DMS53 (cell line): ENCODE measurements around the gene ATAD1.
"Not testable (repeated sequence)": the region's sequence is repeated elsewhere in the genome, so short reads cannot be mapped to it uniquely, and the experiment has no call there.

ENCODE experiments used
- DNase-seq: peaks from one replicate; lab custom pipeline; 2025; lab: John Stamatoyannopoulos, UW

The ATAD1 gene

DNA sequence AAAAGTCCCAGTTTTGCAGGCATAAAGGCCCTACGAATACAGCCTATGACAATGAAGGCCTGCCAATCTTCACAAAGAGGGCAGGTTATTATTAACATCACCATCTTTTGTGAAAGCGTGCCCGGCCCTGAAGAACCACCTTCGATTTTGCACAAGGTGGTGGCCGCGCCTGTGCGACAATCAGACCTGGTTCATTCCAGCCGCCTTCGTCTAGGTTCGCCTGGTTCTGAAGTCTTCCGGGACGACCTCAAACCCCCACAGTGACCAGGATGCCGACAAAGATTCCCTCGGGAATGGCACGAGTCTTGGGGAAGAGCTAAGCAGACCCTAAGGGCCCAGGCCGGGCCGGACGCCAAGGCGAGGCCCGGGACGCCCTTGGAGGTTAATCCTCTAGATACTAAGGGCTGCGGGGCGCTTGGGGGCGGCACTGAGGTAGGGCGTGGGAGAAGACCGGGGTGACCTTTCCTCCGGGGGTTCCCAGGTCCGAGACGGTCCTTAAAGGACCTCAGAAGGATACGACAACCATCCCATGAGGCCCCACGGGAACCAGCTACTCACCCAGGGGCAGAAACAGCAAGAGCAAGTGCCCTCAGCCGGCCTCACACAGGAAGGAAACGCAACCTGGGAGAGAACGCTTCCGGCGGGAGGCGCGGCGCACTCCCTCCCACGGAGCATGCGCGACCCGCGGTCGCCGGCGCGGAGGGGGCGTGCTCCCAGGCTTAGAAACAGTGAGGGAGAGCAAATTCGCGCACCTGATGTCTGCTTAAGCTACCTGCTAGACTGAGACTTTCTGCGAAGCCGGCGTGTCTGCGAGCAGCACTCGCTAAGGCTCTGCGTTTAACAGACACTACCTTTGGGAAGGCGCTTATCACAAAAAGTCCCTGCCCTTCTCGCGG, at the start of gene ATAD1:
Gene ATAD1 (minus strand): TSS at position 618 of the 896 bp plus-strand sequence. CDS start 3,627 bp downstream, outside the sequence.
- peak; percentile 95 for DNase-seq

DNA sequence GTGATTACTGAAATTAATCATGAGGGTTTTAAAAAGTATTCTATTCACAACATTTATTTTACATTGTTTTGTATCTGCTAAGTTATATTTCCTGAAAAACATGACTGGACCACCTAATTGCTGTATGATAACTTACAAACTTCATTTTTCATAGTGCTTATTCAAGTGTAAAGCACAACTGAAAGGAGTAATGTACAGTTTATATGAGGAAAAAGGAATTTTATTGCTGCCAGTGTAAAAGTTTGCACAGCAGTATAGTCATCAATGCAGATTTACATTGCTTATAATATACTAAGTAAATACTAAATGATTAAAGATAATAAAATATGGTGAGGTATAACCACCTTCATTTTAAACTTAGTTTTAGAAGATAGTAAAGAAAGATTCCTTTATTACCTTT, 49.4 kb upstream of the ATAD1 start:
- DNase-seq: no peak

DNA sequence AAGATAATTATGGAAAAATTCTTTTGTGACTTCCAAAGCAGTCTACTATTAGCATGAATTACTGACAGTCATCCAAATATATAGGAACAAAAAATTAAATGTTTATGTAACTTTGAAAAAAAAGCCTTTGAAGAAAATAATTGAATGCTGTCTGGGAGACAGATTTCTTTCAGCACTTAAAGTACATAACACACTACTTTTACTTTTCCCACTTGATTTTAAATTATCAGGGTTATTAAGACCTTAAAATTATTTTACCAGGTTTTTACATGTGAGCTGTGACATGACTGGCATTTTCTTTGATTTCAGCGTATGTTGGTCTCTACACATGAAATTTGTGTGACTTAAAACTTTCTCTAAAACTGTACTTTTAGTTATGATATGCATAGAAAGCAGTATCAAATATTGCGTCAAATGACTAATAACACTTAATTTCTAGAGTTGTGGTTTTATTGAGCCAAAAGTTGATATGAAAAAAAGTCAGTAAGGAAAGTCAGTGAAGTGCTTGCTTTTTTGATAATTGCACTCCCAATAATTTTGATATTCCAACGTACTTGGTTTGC, 48.5 kb upstream of the ATAD1 start:
- DNase-seq: no peak

- DNase-seq: no peak
Measured at GRCh38 chr10:87865241-87865881, 47.3 kb upstream of the ATAD1 start.

DNA sequence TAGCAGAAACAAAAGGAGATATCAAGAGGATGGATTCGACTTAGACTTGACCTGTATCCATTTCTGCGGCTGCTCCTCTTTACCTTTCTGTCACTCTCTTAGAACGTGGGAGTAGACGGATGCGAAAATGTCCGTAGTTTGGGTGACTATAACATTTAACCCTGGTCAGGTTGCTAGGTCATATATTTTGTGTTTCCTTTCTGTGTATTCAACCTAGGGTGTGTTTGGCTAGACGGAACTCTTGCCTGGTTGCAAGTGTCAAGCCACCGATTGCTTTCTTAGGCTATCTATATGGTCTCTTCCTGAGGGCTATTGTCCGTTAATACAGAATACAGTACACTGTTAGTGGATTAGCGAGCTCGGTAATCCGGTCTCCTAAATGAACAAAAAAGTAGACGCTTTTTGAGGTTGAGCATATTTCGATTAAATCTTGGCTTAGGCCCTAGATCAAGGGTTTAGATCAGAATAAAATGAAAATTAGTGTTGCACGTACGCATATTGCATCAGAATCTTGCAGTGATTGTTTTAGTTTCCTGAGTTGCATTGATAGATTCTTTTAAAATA, 46.6 kb upstream of the ATAD1 start:
- peak; percentile 58 for DNase-seq

GRCh38 chr10:87863951-87864495, 46.0 kb upstream of the ATAD1 start:
- peak; percentile 59 for DNase-seq

DNA sequence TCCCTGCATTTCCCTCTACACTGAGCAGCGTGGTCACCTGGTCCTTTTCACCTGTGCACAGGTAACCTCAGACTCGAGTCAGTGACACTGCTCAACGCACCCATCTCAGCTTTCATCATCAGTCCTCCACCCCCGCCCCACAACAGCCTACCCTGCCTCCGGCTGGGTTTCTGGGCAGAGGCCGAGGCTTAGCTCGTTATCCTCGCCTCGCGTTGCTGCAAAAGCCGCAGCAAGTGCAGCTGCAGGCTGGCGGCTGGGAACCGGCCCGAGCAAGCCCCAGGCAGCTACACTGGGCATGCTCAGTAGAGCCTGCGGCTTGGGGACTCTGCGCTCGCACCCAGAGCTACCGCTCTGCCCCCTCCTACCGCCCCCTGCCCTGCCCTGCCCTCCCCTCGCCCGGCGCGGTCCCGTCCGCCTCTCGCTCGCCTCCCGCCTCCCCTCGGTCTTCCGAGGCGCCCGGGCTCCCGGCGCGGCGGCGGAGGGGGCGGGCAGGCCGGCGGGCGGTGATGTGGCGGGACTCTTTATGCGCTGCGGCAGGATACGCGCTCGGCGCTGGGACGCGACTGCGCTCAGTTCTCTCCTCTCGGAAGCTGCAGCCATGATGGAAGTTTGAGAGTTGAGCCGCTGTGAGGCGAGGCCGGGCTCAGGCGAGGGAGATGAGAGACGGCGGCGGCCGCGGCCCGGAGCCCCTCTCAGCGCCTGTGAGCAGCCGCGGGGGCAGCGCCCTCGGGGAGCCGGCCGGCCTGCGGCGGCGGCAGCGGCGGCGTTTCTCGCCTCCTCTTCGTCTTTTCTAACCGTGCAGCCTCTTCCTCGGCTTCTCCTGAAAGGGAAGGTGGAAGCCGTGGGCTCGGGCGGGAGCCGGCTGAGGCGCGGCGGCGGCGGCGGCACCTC, 45.3 kb upstream of the ATAD1 start, which contains the start of the genes KLLN and PTEN:
Gene KLLN (minus strand): TSS at position 481 of the 891 bp plus-strand sequence. CDS start 1,046 bp downstream, outside the sequence.
Gene PTEN (plus strand): TSS at position 573 of the 891 bp plus-strand sequence. CDS start 845 bp downstream, outside the sequence.
- peak; percentile 98 for DNase-seq

DNA sequence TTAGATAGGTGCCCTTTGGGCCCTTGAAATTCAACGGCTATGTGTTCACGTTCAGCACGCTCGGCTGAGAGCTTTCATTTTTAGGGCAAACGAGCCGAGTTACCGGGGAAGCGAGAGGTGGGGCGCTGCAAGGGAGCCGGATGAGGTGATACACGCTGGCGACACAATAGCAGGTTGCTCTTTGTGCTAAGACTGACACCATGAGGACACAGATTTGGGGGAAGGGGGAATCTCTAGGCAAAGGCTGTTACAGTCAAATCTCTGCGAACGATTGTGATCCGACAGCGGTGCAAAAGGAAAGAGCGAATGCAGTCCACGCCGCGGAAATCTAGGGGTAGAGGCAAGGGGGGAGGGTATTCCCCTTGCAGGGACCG, 44.6 kb upstream of the ATAD1 start:
- peak; percentile 90 for DNase-seq

DNA sequence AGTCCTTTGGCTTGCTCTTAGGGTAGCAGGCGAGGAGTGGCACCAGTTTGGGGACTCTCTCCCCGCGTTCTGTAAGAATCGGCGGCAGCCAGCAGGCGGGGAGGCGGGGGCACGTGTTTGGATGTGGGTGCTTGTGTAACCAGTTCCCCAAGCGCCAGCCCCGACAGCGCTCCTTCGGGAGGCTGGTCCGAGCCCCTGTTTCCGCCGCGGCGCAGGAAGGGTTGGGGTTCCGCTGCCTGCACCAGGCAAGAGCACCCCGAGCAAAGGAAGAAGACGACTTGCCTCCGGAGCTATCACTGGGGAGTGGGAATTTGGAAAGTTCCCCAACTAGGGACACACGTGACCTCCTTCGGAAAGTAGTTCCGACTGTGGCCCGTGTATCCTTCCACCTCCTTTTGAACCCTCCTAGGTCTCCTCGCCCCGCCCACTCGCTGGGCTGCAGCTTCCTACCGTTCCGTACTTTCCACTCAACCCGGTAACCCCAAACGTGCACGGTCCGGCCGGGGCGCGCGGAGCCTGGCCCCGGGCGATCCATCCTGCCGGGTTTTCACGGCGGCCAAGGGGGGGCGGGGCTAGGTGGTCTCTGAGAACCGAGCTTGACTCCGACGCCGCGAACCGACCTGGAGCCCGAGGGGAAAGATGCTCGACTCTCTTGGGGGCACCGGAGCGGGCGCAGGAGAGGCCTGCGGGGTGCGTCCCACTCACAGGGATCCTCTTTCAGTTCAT, 44.1 kb upstream of the ATAD1 start:
- DNase-seq: peak; percentile 99

- DNase-seq: no peak
Measured at GRCh38 chr10:87861566-87861952, 43.5 kb upstream of the ATAD1 start.

GRCh38 chr10:87860816-87861403, 42.9 kb upstream of the ATAD1 start:
- no peak for DNase-seq

GRCh38 chr10:87860156-87860795, 42.2 kb upstream of the ATAD1 start:
- DNase-seq: peak; percentile 77

DNA sequence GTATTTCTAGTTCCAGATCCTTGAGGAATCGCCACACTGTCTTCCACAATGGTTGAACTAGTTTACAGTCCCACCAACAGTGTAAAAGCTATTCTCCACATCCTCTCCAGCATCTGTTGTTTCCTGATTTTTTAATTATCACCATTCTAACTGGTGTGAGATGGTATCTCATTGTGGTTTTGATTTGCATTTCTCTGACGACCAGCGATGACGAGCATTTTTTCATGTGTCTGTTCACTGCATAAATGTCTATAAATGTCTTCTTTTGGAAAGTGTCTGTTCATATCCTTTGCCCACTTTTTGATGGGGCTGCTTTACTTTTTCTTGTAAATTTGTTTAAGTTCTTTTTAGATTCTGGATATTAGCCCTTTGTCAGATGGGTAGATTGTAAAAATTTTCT, 37.6 kb upstream of the ATAD1 start:
- not testable (repeated sequence) for DNase-seq

GRCh38 chr10:87855247-87855646, 37.2 kb upstream of the ATAD1 start:
- not testable (repeated sequence) for DNase-seq

- no peak for DNase-seq
Measured at GRCh38 chr10:87852089-87852488, 34.1 kb upstream of the ATAD1 start.

DNA sequence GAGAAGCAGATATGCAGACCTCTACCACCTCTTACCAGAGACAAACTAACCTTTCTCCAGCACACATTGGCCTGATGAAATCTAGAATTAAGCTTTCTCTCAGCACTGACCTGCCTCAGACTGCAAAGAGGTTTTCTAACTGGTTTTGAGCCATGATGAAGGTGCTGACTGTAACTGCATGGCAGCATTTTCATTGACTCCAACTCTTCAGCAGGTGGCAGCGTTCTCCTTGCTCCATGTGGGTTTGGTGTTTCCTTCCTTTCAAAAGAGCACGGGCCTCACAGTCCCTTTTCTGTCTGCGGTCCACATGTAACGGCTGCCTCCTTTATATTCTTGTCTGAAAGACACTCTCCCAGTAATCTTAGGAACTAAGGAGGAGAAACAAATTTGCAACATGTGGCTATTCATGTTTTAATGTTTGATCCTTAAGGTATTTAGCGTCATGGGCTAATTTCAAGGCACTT, 32.7 kb upstream of the ATAD1 start:
- peak; percentile 85 for DNase-seq

DNA sequence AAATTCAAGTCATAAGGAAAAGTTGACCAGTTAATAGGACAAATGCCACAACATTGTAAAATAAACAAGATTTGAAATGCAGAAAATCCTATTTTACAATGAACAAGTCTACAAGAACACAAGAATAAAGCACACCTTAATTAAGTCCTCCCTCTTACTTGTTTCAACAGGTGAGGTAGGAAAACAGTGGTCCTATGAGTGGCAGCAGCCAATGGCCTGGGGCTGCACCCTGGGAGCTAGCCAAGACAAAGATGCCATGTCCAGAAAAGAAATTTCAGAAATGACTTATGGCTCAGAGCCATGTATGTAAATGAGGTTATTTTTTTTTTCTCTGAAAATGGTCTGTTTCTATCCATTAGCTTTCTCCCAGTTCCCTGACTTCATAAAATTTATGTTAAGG, 31.0 kb upstream of the ATAD1 start:
- DNase-seq: no peak

DNA sequence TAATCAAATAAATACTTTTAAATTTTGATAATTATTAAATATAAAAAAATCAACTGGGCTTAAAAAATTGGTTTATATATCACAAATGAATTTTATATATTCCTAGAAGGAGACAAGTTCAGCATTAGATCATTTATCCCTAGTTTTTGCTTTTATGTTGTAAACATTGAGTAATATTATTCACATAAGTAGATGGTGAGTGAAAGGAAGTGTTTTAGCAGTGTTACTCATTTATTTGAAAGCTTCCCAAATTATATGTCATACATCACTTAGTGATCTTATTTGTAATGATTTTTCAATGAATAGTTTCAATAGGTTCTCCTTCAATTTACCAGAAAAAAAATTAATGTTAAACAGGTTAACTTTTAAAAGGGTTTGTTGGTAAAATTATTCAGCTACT, 29.5 kb upstream of the ATAD1 start:
- DNase-seq: no peak

DNA sequence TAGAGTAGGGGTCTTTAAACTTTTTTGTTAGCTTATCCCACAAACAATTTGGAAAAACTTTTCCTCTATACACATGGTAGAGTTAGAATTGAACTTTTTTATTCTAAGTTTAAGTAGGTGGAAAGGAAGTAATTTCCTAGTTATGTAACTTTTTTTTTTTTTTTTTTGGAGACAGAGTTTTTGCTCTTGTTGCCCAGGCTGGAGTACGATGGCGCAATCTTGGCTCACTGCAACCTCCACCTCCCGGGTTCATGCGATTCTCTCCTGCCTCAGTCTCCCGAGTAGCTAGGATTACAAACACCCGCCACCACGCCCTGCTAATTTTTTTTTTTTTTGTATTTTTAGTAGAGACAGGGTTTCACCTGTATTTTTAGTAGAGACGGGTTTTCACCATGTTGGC, 28.7 kb upstream of the ATAD1 start:
- not testable (repeated sequence) for DNase-seq
